DOHH2 (cell line): ENCODE results near the gene B9D2.
"Not testable (repeated sequence)": the region's sequence is repeated elsewhere in the genome, so short reads cannot be mapped to it uniquely, and the experiment has no call there.

Experiments used
- H3F3A ChIP-seq: fragments of 200-600 bp; sonication (generic), shearing (Covaris generic); 2 replicates; pipeline ENCODE4 v1.6.0; 2016; ENCODE audit warnings: antibody characterized with exemption, mild to moderate bottlenecking; ENCODE audit not compliant: control insufficient read depth, insufficient read depth
- H3K27ac ChIP-seq: fragments of 200-600 bp; sonication (generic); 2 replicates; pipeline ENCODE4 v1.5.1; 2014; ENCODE audit warnings: low read depth, mild to moderate bottlenecking, low read length, moderate library complexity
- H3K27me3 ChIP-seq: fragments of 200-600 bp; sonication (generic); 2 replicates; pipeline ENCODE4 v1.6.1; 2014; ENCODE audit warnings: mild to moderate bottlenecking, low read length, mixed read lengths; ENCODE audit not compliant: control insufficient read depth
- H3K36me3 ChIP-seq: fragments of 200-600 bp; sonication (generic); 2 replicates; pipeline ENCODE4 v1.6.1; 2014; ENCODE audit warnings: mild to moderate bottlenecking, low read length, moderate library complexity, mixed read lengths; ENCODE audit not compliant: control insufficient read depth
- H3K4me1 ChIP-seq: fragments of 200-600 bp; sonication (generic); 2 replicates; pipeline ENCODE4 v1.6.1; 2014; ENCODE audit warnings: mild to moderate bottlenecking, low read length, mixed read lengths; ENCODE audit not compliant: control insufficient read depth
- H3K4me2 ChIP-seq: fragments of 200-600 bp; sonication (generic); 2 replicates; pipeline ENCODE4 v1.6.0; 2014; ENCODE audit warnings: mild to moderate bottlenecking, low read length, moderate library complexity
- H3K4me3 ChIP-seq: fragments of 200-600 bp; sonication (generic); 2 replicates; pipeline ENCODE4 v1.5.1; 2014; ENCODE audit warnings: mild to moderate bottlenecking, low read length, mixed read lengths
- H3K79me2 ChIP-seq: fragments of 200-600 bp; sonication (generic); 2 replicates; pipeline ENCODE4 v1.6.1; 2014; ENCODE audit warnings: mild to moderate bottlenecking, low read length, mixed read lengths; ENCODE audit not compliant: control insufficient read depth
- H3K9me2 ChIP-seq: fragments of 200-600 bp; sonication (generic); replicated peaks from 2 replicates; pipeline ENCODE4 v1.6.1; 2014; ENCODE audit warnings: mild to moderate bottlenecking, low read length, mixed read lengths; ENCODE audit not compliant: control insufficient read depth
- H3K9me3 ChIP-seq: fragments of 200-600 bp; sonication (generic); 2 replicates; pipeline ENCODE4 v1.6.1; 2014; ENCODE audit warnings: antibody characterized with exemption, low read length, mixed read lengths; ENCODE audit not compliant: control insufficient read depth, insufficient read depth
- H4K20me1 ChIP-seq: fragments of 200-600 bp; sonication (generic); 2 replicates; pipeline ENCODE4 v1.6.0; 2014; ENCODE audit warnings: low read depth, mild to moderate bottlenecking, antibody characterized with exemption, low read length, moderate library complexity; ENCODE audit not compliant: control insufficient read depth, insufficient read depth
- CTCF ChIP-seq: fragments of 200-600 bp; sonication (generic); IDR thresholded peaks from one replicate; pipeline ENCODE4 v1.5.1; 2014; ENCODE audit warnings: antibody characterized with exemption, mild to moderate bottlenecking, low read depth, low read length; ENCODE audit not compliant: poor library complexity, severe bottlenecking
- EZH2phosphoT487 ChIP-seq: fragments of 200-600 bp; sonication (generic); IDR thresholded peaks from 2 replicates; pipeline ENCODE4 v1.6.1; 2017; ENCODE audit warnings: borderline replicate concordance, mild to moderate bottlenecking, antibody characterized with exemption, low read length, moderate library complexity, mixed read lengths

Gene B9D2

GRCh38 chr19:41391618-41392017 lies 27.7 kb upstream of the B9D2 start:
- peaks cover 59% of the 10 kb centered on the region for H3K36me3 ChIP-seq

GRCh38 chr19:41386442-41386841 lies 22.5 kb upstream of the B9D2 start:
- H3K4me3 ChIP-seq, result no peak overlapping the region
- TF ChIP-seq EZH2phosphoT487 (no peak), CTCF (no peak)
- H3K27me3 ChIP-seq, result no peaks in the 10 kb centered on the region
- H4K20me1 ChIP-seq, result no peaks in the 10 kb centered on the region
- no peaks in the 10 kb centered on the region for H3K9me3 ChIP-seq
- no peaks in the 10 kb centered on the region for H3K4me1 ChIP-seq
- no peaks in the 10 kb centered on the region for H3K79me2 ChIP-seq
- no peaks in the 10 kb centered on the region for H3K9me2 ChIP-seq
- H3K4me2 ChIP-seq, result no peak overlapping the region
- no peaks in the 10 kb centered on the region for H3F3A ChIP-seq
- H3K36me3 ChIP-seq, result peaks cover 41% of the 10 kb centered on the region
- H3K27ac ChIP-seq, result no peak overlapping the region

More at GRCh38 chr19:41391618-41392017, 27.7 kb upstream of the B9D2 start:
- Histone ChIP-seq H3K9me2 (no peaks in the 10 kb centered on the region), H3K4me2 (no peak overlapping the region), H4K20me1 (no peaks in the 10 kb centered on the region), H3K9me3 (no peaks in the 10 kb centered on the region), H3F3A (no peaks in the 10 kb centered on the region), H3K79me2 (peaks cover 40% of the 10 kb centered on the region), H3K4me1 (peaks cover 21% of the 10 kb centered on the region), H3K4me3 (no peak overlapping the region), H3K27ac (no peak overlapping the region), H3K27me3 (no peaks in the 10 kb centered on the region)
- TF ChIP-seq CTCF (no peak), EZH2phosphoT487 (no peak)

- Histone ChIP-seq H3K9me3 (no peaks in the 10 kb centered on the region), H3K36me3 (peaks cover 24% of the 10 kb centered on the region), H3F3A (no peaks in the 10 kb centered on the region), H3K79me2 (no peaks in the 10 kb centered on the region), H4K20me1 (no peaks in the 10 kb centered on the region), H3K4me3 (no peak overlapping the region), H3K27ac (no peak overlapping the region), H3K4me1 (no peaks in the 10 kb centered on the region), H3K4me2 (no peak overlapping the region), H3K9me2 (no peaks in the 10 kb centered on the region), H3K27me3 (no peaks in the 10 kb centered on the region)
- TF ChIP-seq CTCF (no peak), EZH2phosphoT487 (no peak)
Measured at GRCh38 chr19:41384351-41384750, 20.4 kb upstream of the B9D2 start.

GRCh38 chr19:41381536-41381935 lies 17.6 kb upstream of the B9D2 start:
- not testable (repeated sequence) for H3K36me3 ChIP-seq, H3K27ac ChIP-seq, H3F3A ChIP-seq, H3K27me3 ChIP-seq, H3K4me3 ChIP-seq, H3K4me2 ChIP-seq, H3K79me2 ChIP-seq, H3K9me2 ChIP-seq, H4K20me1 ChIP-seq, H3K9me3 ChIP-seq
- peaks cover 11% of the 10 kb centered on the region for H3K4me1 ChIP-seq
